Activated CD8-positive, alpha-beta memory T cell treated with anti-CD3 and anti-CD28 coated beads, Interleukin-2, amount 50 U/mL, for 4 hours (primary cell): ENCODE data around the gene GALNT18.

Source experiments
- DNase-seq: peaks from one replicate; pipeline ENCODE4 v3.0.0-alpha.2; 2020

GALNT18 gene

DNA sequence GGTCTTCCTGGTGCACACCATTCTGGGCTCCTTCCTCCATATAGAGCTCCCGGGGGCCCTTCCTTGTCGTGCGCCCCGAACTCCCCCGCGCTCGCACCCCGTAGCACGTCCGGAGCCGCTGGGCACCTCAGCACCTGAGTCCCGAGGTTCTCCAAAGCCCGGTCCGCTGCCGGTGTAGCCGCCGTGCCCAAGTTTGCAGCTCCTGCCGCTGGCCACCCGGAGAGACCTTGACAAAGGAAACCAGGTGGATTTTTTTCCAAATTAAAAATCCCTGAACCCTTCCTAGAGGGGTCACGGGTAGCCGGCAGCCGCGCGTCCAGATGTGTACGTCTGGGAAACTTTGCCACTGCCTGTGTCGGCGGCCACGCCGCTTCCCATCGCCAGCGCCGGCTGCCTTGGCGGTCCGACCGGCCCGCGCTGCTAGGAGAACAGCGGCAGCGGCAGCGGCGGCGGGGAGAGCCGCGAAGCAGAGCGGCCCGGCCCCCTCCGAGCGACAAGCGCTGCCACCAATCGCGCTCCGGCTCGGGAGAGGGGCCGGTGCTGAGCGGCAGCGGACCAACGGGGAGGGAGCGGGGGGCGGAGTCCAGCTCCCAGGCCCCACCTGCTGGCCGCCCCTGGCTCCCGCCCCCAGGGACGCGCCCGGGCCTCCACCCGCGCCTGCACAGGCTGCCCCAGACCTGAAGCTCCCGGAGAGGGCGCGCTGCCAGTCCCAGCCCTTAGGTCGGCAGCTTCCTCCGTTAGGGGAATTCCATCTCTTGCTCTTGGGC lies at the start of gene GALNT18:
GALNT18 (minus strand) TSS at position 433 of the 767 bp plus-strand sequence.
- DNase-seq = peak; percentile 35

DNA sequence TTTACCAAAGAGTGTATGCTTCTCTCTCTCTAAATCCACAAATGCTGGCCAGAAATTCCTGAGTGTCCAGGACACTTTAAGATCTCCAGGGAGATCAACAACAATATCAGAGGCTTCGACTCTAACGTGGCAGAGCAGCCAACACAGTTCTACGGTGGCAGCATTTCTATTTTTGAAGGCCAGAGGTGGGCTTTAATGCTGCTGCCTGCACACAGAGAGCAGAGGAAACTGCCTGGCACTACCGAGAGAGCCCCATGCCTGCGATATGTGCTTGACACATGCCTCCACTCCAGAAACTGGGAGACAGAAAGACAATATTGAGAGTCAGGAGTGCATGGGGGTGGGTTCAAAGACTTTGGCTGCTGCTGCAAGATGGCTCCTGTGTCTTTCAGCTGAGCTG lies 48.8 kb upstream of the GALNT18 start:
- no peak for DNase-seq

DNA sequence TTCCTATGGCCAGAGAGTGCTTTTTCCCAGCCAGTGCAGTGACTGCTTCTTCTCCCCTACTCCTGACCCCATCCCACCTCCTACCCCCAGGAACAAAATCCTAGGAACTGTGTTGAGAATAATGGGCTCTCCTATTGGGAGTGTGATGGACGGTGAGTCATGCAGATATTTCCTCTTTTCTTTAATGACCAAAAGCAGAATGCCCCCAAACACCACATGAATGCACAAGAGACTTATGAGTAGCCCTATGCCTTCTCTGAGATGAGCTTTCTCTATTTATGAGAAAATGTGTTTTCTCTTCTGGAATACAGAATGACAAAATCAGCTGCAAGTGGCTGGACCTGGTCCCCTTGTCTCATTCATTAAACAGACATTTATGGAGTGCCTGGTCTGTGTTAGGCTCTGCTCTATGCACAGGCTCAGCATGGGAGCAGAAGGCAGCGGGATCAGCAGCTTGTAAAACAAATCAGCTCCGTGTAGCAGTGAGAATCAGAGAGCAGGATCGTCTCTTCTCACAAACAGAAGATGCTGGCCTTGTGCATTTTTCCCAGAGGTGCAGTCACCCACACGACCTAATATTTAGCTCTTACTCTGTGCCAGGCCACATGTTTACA lies 47.5 kb upstream of the GALNT18 start:
- DNase-seq = no peak

DNA sequence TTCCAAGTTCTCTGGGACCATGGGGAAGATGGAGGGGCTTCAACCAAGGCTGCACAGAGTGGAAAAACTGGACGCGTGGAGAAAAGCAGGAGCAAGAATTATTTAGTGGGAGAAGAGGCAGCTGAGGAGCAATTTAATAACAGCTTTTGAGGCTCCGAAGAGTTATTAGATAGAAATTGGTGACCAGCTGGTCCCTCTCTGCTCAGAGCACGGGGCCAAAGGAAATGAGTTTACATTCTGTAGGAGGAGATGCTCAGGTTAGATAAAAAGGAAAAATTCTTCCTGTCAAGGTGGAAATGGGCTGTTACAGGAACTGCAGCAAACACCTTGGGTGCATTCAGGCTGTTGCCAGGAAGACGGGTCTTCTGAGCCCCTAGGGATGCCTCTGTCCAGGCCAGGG lies 47.0 kb upstream of the GALNT18 start:
- no peak for DNase-seq

DNA sequence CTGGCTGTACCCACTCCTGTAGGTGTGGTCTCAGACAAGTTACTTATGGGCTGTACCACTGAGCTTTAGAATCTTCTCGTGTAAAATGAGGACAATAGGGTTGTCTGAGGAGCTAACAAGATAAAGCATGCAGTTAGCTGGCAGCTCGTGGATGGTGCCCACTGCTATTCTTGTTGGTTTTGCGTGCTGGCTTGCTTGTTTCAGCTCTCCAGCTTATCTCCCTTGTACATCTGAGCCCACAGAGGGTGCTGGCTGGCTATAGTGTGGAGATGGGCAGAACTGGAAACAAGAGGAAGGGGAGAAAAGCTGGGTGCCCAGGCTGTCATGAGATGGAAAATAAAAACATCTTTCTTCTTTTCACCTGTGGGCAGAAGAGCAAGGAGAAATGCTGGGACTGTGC lies 46.5 kb upstream of the GALNT18 start:
- no peak for DNase-seq

DNA sequence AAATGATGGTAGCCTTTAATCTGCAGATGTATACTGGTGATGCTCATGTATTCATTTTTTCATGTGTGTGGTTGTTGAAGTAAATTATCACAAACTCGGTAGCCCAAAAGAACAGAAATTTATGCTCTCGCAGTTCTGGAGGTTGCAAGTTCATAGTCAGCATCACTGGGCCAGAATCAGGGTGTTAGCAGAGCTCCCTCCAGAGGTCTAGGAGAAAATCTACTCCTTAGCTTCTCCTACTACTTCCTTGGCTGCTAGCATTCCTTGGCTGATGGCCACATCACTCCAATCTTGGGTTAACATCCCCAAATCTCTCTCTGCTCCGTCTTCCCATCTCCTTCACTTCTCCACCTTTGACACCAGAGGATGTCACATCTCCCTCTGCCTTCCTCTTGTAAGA lies 45.3 kb upstream of the GALNT18 start:
- DNase-seq = no peak

DNA sequence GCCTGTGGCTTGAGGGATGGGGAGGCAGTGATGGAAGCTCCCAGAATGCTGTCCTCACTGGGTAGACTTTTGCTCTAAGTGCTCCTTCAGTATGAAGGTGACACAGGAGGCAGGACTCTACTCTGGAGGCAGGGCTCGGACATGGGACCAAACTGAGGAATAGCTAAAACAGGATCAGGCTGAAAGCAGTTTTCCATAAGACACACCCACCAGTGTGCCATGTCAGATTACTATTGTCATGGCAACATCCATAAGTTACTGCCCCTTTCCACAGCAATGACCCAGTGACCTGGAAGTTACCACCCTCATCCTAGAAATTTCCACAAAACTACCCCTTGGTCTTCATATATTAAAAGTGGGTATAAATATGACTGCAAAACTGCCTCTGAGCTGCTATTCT lies 43.6 kb upstream of the GALNT18 start:
- no peak for DNase-seq

DNA sequence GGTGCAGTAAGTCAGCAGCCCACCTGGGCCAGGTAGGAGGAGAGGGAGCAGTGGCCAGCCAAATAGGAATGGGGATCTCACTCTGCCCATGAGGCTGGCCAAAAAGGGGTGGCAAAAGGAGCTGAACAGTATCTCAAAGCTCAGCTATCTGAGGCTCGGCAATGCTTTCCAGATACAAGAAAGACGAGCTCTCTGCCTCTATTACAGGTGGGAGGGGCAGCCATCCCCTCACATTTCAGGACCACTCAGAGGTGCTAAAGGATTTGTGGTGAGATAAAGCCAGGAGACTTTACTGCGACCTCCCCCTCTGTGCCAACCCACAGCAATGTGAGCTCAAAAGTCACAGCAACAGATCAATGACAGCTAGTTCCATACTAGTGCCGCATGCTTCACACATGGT lies 42.1 kb upstream of the GALNT18 start:
- no peak for DNase-seq

DNA sequence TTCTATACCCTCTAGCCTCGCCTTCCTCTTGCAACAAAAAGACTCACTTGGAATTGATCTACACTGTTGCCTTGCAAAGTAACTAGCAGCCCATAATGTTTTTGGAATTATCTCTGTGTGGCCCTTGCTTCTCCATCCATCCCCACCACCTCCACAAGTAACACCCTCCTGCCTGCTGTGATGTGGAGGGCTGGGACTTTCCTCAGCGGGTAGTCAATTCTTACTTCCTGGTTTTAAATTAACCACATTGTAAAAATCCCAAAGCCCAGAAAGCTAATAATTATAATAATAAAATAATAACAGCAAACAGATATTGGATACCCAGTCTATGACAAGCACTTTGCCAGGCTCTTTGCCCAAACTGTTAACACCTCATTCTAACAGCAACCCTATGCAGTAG lies 40.8 kb upstream of the GALNT18 start:
- DNase-seq = no peak

DNA sequence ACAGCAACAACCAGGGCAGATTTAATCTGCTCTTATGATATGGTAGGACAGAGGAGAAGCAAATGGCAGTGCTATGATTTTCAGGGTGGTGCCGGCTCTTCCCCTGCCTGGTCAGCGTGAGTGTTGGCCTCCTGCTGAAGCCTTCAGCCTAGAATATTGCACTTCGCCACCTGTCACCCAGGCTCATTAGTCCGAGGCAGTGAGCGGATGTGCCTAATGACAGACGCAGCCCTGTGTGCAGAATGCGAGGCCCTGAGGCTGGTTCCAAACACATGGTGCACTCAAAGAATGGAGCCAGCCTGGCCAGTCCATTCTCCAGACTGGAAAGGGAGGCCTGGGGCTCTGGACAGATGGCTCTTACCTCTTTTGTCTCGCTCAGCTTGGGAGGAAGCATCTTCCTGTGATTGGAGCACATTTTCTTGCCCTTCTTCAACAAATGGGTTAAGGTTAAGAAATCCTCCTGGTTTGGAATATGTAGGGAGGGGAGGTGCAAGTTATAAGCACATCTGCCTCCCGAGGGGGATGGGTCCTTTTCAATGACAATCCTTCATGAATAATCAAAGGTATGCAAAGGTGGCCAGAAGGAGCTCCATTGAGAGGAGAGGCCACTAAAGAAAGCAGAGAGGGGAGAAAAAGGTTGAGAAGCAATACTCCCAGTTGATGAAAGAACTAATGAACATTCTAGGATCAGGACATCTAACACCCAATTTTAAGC lies 39.7 kb upstream of the GALNT18 start:
- DNase-seq = no peak

DNA sequence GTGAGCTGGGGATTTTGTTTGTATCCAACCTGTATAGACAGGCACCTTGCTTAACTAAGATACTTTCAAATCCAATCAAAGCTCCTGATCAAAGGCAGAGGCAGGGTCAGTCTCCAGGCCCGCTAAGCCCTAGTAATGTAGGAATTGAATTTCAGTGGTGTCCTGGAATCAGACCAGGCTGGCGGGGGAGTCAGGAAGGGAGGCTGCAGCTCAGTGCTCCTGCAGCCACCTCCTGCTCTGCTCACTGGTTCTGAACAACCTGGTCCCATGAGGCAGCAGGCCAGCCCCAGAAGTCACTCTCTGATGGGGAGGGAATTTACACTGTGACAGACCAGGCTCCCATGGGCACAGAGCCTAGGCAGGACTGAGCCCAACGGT lies 38.5 kb upstream of the GALNT18 start:
- no peak for DNase-seq

DNA sequence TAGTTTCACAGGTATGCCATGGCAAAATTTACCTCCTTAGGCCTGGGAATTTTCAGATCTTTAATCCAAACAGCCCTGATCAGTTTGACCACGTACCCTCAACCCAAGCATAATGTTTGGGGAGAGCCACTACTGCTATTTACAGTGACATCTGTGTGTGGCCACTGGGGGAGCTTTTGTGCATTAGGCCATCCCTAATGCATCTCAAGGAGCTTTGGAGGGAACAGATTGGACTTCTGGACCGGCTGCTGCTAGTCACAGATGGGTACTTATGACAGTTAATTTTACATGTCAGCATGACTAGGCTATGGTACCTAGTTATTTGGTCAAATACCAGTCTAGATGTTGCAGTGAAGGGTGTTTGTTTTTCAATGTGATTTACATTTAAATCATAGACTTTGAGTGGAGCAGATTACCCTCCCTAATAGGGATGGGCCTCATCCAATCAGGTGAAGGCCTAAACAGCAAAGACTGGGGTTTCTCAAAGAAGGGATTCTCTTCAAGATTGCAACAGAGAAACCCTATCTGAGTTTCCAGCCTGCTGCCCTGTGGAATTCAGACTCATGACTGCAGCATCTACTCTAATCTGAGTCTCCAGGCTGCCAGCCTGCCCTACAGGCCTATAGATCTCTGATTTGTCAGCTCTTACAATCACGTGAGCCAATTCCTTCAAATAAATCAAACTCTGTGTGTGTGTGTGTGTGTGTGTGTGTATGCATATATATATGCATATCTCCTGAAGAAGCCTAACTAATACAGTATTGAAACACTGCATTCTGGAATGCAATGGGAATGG lies 38.0 kb upstream of the GALNT18 start:
- DNase-seq = no peak

DNA sequence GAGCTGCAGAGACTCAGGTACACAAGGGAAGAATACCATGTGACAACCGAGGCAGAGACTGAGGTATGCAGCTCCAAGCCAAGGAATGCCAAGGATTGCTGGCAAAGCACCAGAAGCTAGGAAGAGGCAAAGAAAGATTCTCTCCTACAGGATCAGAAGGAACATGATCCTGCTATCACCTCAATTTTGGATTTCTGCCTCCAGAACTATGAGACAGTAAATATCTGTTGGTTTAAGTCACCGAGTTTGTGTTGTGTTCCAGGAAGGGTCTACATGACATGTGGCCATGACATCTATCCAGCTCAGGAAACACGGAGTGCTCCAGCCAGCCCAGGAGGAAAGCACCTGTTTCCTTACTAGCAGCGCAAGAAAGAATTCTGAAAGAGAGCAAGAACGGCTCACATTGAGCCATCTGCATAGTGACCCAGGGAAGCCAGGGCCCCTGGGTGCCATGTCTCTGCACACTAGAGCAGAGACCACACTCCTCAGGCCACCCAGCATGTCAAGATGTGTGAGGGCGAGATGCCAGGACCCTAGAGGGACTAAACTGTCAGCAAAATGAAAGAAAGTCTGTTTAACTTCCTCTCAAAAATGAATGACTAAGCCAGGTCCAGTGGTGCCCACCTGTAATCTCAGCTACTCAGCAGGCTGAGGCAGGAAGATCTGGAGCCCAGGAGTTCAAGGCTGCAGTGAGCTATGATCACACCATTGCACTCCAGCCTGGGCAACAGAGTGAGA lies 35.6 kb upstream of the GALNT18 start:
- DNase-seq = no peak

DNA sequence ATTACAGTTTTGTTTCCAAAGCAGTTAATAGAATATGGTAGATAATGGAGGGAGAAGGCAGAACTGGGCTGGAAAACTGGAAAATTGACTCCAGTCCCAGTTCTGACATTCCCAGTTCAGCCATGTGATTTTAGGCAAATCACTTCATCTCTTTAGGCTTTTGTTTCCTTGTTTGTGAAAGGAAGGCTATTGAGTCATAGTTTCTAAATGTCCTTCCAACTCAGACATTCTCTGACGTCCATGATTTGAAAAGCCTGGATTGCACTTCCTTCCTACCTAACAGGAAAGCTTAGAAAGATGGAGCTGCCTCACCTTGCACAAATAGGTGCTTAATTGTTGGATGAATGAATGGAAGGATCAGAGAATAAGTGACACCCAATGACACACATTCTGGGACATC lies 19.8 kb upstream of the GALNT18 start:
- DNase-seq = no peak

DNA sequence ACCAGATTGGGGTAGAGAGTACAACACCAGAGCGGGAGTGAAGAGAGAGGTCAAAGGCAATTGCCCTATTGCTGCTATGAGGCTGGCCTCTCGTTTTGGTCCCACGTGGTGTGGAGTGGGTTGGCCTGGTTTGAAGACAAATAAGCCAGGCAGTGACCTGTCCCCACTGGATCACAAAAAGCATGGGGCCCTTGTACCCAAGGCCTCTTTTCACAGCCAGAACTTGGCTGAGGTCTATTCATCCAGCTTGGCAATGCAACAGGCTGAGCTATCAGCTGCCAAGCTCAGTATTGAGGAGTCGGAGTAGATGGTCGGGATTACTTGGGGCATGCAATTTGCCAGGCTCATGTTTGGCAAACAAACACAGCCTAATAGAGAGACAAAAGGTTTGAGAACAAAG lies 19.2 kb upstream of the GALNT18 start:
- DNase-seq = no peak

DNA sequence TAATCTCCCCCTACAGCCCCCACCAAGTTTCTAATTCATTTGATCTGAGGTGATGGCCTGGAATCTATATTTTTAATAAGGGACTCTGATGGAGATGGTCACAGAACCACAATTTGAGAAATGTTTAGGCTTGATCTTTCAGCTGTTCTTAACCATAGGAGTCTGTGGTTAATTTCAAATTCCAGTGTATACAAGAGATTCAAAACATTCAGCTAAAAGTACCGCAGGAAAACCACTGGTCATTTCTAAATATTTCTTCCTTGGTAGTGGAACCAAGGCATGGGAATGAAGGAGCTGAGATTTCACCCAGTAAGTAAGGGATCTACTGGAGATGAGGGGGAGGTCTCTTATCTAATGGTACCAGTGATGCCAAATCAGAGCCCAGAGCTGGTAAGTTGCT lies 18.3 kb upstream of the GALNT18 start:
- no peak for DNase-seq

DNA sequence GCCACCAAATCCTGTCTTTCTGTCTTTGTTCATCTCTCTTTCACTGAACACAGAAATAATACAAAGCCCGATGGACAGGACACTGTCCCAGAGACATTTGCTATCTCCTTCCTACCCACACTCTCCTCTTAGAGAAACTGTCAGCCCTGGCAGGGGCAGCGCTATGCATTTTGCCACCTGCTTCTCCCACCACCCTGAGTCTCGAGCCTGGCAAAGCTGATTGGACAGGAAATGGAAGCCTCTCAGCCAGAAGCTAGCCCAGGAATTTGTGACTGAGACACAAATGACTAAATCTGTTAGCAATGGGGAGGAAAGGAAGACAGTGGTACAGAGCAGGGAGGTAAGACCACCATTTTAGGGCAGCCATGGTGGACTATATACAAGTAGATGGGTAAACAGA lies 14.9 kb upstream of the GALNT18 start:
- DNase-seq = no peak

DNA sequence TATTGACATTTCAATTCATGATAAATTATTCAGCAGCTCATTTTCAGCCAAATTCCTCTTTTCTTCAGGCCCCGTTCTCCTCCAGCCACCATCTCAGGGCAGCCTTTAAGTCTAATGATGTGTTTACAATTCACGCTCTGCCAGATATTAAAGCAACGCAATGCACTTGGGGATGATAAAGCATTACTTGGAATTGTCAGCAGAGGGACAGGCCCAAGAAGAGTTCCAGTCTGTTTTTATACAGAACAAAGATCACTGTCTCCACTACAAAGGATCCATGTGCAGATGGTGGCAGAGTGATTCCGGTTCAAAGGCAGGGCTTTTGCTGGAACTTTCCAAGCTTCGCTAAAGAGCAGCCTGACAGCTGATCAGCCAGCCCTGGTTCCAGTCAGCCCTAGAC lies 13.6 kb upstream of the GALNT18 start:
- no peak for DNase-seq

DNA sequence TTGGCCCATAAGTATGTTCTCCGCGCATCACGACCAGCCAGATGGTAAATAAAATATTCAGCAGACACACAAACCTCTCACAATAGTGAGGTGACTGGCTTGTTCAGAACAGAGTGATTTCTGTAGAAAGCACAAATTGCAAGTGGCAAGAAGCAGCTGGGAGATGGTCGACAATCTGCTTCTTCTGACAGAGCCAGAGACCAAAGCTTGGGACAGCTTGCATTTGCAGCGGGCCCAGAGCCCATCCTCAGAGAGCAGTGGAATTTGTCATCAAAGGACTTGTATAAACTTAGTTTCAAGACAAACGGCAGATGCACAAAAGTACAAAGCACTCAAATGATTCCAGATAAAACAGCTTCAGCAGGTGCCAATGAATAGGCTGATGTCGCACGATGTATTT lies 7.6 kb upstream of the GALNT18 start:
- no peak for DNase-seq

DNA sequence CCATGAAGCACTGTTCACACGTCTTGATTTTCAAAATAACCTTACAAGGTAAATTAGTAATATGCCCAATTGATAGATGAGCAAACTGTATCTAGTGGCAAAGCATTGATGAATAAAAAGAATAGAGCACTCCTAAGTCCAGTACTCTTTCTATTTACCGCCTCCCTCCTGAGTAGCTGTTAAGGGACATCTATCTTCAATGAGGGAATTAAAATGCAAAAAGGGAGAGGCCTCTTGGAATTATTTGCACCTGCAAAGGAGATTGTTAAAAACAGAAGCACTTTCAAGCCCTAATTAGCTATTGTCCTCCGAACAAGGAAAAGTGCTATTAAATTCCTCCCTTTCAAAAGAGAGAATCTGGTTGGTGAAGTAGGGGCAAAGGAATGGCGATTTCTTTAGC lies 6.8 kb upstream of the GALNT18 start:
- DNase-seq = no peak

DNA sequence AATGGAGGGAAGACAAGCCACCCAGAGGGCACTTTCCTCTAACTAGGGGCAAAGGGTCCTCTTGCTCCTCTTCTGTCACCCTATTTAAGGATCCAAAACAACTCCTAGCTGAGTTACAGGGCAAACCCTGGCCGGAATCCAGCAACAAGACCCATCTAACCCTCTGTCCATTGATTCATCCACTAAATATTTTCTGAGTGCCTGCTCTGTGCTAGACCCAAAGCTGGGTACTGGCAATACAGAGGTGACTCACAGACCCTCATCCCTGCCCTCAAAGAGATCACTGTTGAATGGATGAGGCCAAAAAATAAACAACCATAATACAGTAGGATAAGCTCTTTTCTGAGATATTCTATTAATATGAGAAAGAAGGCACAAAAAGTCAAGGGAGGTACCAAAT lies 4.3 kb upstream of the GALNT18 start:
- DNase-seq = no peak

DNA sequence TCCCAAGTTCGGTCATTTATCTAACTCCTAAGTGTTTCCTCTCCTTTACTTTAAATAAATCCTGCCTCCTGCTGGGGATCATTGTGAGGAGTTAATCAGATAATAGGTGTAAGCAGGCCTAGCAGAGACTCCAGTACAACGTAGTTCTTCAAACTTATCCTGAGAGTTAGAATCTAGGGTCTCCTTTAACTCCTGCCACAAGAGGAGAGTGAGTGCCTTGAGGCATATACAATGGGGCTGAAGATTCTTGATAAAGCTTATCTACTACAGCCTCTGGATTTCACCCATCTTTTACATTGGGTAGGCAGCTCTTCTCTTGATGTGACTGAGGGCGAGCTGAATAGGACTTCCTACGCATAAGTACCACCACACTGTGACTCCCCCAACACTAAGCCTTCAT lies 3.1 kb upstream of the GALNT18 start:
- DNase-seq = no peak

DNA sequence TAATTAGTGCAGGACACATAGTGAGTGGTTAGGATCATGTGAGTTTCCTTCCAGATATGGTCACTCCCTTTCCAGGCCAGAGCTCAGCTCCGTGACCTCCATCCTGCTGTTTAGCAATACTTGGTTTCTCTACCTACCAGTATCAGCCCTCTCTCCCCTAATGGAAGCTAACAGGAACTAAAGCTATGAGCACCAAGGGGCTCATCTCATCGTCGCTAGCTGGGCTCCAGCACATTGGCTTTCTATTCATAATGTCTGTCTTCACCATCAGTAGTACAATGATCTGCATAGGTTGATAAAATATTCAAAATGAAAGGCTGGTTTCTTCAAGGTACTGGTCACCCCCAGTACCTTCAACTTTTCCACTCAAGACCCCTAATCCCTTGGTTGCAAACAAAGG lies 2.4 kb upstream of the GALNT18 start:
- DNase-seq = no peak
